Effector CD4-positive, alpha-beta T cell (primary cell): Measurements from ENCODE around the gene TENT5A.
"Not testable (repeated sequence)": the region's sequence is repeated elsewhere in the genome, so short reads cannot be mapped to it uniquely, and the experiment has no call there.

Source experiments
- DNase-seq: peaks from one replicate; pipeline ENCODE4 v3.0.0-alpha.2; 2020
- total RNA-seq: gene quantifications from one replicate; lab custom pipeline; 2026; lab: John Stamatoyannopoulos, UW

Gene TENT5A
- 28.0 reads per million, percentile 54 among the genes with 10 or more reads in this experiment for total RNA-seq

DNA sequence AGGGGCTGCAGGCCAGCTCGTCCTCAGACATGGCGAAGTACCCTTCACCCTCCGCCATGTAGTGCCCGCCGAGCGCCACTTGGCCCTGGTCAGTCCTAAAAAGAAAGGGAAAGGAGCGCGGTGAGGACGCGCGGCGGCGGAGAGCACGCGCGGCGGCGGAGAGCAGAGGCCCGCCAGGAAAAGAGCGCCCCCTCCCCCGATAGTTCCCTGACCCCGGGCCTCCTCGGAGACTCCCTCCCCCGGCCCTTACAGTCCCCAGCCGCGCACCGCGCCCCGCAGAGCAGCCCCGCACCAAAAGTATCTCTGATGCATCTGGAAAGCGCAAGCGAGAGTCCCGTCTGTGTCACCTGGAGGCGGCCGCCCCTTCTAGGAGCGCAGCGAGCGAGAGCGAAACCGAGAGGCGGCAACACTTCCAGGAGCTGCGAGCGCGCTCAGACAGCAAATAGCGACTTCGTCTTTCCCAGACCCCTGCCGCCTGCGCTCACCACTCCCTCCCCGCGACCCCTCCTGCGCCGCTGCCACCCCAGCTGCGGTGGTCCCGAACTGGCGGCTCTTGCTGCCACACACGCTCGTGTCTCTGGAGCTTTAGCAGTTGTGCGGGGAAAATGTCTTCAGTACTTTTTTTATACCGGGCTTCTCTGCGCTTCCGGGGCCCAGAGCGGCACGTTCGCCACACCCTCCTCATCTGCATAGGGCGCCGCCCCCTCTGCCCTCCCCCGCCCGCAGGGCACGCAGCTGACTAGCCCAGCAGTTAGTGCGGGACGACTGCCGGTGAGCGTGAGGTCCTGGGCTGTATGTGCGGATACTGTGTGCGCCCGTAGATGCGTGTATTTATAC lies at the start of gene TENT5A:
Gene TENT5A (minus strand): TSS at position 598 of the 837 bp plus-strand sequence. CDS start 540 bp downstream, at position 58.
- DNase-seq, result peak; percentile 67

DNA sequence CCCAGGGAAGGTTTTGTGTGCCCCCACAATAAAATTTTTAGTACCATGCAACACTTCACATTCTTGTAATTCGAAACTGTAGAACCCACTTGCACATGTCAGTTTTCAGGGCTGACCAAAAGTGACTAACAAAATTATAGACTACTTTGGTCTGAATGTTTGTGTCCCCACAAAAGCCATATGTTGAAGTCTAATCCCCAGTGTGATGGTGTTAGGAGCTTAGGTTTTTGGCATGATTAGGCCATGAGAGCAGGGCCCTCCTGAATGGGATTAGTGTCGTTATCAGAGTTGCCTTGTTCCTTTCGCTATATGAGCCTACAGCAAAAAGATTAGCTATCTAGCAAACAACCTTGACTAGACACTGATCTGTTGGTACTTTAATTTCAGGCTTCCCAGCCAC lies 49.0 kb upstream of the TENT5A start:
- no peak for DNase-seq

DNA sequence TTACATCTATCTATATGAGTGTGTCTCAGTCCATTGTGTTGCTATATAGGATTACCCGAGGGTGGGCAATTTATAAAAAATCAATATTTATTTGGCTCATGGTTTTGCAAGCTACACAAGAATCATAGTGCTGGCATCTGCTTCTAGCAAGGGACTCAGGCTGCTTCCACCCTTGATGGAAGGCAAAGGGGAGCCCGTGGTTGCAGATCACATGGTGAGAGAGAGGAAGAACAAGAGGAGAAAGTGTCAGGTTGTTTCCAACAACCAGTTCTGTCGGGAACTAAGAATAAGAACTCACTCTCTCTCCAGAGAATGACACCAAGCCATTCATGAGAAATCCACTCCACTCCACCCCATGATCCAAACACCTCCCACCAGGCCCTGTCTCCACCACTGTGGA lies 48.2 kb upstream of the TENT5A start:
- DNase-seq, result no peak

DNA sequence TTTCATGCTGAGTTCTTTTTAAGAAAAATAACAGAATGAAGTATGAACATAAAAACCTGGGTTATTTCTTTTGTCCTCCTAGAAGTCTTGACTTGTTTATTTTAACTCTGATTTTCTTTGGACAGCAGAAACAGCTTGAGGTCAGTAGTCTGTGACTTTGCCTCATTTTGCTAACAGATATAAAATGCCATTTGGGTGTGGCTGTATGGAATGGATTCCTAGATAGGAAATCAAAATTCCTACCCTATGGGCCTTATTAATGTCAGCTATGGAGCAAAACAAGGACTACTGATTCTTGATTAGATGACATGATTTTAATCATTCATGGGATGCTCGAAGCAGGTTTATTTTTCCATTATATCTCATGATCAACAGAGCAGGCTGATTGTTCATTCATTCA lies 46.8 kb upstream of the TENT5A start:
- DNase-seq, result no peak

DNA sequence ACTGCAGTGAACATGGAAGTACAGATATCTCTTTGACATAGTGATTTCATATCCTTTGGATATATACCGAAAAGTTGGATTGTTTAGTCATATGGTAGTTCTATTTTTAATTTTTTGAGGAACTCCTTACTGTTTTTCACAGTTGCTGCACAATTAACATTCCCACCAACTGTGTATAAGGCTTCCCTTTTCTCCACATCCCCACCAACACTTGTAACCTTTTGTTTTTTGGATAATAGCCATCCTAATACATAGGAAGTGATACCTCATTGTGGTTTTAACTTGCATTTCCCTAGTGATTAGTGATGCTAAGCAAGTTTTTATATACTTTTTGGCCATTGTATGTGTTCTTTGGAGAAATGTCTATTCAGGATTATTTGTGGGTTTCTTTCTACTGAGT lies 45.1 kb upstream of the TENT5A start:
- no peak for DNase-seq

DNA sequence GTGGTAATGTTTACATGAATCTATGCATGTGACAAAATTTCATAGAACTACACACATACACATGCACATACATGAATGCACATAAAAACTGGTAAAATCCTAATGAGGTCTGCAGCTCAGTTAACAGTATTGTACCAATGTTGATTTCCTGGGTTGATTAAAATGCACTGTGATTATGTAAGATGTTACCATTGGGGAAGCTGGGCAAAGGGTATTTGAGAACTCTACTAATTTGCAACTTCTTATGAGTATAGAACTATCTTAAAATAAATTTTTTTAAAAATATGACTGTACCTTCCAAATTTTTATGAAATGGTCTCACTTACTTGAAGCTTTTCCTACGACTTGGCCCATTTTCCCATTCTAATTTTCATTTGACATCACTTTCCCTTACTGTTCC lies 43.4 kb upstream of the TENT5A start:
- no peak for DNase-seq

DNA sequence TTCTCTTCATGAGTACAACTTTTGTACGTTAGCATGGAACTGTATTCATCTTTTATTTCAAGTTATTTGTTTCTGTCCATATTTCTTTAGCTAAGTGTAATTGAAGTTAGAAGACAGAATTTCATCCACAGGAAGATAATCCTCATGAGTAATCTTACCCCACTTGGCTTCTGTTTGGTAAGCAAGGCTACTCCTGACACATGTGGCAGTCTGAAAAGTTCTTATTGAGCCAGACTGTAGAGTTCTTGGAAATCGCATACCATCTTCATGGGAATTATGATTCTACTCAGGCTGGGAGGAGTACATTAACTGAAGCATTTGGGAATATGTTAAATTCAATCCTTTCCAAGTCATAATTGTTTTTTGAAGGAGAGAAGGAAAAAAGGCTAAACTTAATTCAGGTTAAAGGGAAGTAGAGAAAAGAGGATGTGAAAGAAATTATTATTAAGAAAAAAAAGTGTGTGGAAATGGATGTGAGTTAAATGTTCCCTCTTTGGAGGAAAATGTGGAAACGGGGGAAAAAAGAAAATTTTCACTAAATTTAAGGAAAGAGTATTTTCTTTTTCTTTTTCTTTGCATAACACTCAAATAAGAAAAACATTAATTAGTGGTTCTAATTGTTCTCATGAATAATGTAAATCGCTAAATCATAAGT lies 41.5 kb upstream of the TENT5A start:
- no peak for DNase-seq

DNA sequence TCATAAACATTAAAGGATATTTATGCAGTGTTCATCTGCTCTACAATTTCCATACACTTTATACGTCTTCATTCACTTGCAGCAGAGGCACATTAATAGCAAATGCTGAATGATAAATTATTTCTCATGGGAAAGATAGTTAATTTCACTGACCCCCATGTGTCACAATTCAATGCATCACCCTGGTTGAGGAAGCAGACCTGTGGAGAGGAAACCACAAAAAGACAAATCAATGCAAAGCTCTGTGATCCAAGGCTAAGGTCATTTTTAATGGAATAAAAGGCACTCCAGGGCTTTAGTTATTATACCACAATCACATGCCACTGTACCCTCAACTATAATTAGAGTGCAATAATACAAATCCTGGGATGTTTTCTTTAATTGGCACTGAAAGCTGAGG lies 40.3 kb upstream of the TENT5A start:
- no peak for DNase-seq

DNA sequence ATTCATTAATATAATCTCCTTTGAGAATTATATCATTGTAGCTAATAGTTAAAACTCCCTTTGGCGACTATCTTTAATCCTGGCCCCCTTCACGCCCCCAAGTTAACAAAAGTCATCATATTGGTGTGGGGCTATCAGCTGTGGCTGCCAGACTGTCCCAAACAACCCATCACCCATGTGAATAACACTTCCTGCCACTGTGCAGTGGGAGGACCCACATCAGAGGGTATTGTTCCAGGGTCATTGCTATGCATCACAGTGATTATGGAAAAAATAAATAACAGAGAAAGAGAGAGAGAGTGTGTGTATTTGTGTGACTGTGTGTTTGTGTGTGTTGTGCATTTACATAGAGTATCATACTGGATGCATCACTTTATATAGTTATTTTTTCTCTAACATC lies 39.3 kb upstream of the TENT5A start:
- DNase-seq, result no peak

DNA sequence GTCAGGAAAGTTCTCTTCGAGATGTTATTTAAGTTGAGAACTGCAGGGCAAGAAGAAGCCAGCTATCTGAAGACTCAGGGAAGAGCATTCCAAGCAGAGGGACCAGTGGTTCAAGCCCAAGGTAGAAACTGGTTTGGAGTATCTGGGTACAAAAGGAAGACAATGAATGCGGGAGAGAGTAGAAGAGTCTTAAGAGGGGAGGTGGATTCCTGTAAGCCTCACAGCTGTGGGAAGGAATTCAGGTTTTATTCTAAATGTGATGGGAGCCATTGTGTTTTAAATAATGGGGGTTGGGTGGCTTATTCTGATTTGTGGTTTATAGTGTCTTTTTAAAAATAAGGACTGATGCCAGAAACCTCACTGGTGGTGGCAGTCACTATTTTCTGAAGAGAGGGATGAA lies 37.6 kb upstream of the TENT5A start:
- no peak for DNase-seq

DNA sequence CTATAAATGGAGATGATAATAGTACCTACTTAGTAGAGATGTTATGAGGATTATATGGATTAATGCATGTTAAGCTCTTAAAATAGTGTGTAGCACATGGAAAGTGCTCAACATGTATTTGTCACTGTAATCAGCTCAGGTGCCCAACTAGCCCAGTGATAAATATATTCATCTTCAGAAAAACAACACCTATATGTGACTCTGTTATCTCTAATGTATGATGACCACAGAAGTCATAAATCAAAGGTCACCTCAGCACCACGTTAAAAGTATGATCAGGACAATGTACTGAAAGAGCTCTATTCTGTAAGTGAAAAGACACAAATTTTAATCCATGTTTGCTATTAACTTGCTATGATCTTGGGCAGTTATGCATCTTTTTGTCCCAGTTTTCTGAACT lies 36.8 kb upstream of the TENT5A start:
- no peak for DNase-seq

DNA sequence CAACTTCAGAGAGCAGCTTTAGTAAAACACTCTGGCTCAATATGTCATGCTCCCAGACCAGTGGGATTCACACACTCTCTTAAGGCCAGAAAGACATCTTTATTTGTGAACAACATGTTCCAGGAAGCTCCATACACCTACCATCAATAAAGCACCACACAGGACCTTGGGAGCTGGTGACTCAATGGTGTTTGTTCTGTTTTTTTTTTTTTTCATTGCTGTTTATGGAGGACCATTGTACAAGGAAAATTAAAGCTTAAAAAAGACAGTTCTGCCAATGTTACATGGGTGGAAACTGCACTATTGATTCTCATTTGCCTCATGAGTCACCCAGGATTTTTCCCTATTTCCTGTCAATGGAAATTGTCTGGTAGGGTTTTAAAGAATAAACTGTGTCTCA lies 36.3 kb upstream of the TENT5A start:
- no peak for DNase-seq

DNA sequence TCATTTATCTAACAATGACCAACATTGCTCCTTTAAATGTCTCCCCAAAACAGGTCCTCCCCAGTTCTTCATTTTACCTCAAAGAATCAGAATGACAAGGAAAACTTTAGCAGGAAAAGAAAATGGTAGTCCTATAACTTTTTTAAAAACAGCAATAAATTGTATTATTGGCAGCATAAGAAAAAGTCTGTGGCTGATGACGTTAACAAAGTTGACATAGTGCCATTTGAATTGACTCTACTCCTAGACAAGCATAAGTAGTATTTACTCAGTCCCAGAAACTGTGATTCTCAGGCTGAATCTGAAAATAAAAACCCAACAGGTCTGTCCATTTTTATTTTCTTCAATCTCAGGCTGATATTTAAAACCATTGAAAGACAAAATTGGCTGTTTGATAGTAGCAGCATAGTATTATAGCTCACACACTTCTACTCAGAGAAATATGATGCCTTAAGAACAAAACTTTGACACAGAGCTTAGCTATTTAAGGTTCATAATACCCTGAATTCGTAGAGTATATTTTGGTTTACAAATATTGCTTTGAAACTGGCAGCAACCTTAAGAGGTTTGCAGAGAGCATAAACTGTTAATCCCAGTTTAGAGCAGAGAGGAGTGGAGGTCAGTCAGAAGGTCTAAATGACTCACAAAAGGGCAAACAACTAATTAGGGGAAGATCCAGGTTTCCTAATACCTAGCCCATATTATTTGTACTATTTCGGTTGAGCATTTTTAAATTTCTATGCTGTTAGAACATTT lies 35.0 kb upstream of the TENT5A start:
- DNase-seq, result no peak

DNA sequence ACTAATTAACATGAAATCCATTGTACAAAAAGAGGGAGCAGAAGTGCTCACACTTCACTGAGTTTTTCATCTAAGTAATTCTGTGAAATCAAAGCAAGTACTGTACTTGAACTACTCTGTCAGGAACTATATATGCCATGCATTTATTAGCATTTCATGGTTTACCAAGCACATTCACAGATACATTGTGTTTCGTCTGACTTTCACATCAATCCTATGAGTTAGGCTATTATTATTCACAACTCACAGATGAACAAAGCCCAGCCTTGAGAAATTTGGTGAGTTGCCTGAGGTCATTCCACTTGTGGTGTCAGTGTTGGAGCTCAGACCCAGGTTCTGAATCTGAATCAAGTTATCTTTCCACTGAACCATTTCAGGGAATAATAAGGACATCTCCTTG lies 33.7 kb upstream of the TENT5A start:
- no peak for DNase-seq

DNA sequence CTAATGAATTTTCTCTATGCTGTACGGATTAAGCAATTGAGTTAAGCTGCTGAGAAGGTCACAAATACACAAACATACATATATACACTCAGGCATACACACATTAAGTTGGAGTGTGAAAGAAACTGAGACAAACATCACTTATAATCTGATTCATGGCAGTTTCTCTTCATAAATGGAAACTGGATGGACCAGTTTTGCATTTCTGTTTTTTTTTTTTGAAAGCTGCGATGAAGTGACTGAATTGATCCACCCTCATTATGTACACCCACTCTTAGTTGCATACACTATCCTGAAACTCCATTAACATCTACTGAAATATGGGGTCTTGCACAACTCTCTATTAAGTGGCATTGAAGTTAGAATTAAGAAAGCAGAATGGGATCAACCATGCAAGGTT lies 32.9 kb upstream of the TENT5A start:
- DNase-seq, result no peak

DNA sequence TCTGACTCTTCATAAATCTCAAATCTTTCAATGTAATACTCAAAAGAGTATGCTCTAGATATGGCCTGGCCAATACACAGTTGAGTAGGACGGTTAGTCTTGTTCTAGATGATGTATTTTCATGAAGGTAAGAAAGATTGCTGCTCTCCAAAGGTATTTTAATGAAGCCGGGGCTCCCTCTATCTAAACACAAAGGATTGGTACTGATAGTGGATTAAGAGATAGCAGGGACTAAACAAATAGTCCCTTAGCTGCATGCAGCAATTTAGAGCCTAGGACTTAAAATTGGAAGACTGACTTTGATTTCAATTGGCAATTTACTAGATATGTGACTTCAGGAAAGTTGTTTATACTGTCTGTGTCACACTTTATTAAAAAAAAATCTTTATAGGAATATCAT lies 31.4 kb upstream of the TENT5A start:
- no peak for DNase-seq

DNA sequence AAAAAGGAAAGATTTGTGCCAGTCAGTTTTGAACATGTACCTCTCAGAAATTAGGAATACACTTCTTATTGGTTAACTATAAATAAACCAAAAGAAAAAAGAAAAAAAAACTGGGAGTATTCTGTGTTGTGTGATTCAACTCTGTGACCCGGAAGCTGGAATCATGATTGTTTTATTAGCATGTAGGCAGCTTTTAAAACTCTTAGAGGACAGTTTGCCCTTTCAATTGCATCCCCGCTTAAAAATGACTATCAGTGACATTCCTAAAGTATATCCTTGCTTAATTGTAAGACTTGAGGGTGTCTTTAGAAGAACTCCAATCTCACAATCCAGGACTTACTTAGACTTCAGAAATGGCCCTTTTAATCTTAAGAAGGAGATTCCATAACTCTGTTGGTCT lies 29.1 kb upstream of the TENT5A start:
- DNase-seq, result no peak

DNA sequence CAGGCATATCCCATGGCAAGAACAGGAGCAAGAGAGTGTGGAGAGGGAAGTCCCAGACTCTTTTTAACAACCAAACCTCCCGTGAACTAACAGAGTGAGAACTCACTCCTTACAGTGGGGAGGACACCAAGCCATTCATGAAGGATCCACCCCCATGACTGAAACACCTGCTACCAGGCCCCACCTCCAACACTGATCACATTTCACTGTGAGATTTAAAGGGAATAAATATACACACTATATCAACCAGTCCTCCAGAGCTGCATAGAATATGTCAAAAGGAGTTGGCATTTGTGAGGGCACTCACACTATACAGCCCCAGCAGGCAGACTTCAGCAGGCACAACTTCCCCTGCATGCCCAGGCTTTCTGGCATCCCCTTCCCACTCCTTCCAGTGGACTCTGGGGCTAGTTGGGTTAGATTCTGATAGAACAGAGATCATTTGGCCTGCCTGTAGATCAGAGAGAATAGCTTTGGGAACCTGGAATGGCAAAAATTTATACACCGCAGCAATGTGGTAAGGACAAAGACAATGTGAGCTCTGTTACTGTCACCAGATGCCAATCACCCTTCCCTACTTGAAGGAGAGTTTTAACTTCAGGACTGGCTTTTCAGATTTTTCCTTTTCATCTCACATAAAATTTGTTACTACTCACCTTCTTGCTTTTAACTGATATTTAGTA lies 25.2 kb upstream of the TENT5A start:
- no peak for DNase-seq

DNA sequence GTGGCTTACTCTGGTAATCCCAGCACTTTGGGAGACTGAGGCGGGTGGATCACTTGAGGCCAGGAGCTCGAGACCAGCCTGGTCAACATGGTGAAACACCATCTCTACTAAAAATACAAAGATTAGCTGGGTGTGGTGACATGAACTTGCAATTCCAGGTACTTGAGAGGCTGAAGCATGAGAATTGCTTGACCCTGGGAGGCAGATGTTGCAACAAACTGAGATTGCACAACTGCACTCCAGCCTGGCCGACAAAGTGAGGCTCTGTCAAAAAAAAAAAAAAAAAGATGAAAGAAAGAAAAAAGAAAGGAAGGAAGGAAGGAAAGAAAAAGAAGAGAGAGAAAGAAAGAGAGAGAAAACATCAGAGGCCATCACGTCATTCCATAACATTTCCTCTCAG lies 23.7 kb upstream of the TENT5A start:
- DNase-seq, result not testable (repeated sequence)

DNA sequence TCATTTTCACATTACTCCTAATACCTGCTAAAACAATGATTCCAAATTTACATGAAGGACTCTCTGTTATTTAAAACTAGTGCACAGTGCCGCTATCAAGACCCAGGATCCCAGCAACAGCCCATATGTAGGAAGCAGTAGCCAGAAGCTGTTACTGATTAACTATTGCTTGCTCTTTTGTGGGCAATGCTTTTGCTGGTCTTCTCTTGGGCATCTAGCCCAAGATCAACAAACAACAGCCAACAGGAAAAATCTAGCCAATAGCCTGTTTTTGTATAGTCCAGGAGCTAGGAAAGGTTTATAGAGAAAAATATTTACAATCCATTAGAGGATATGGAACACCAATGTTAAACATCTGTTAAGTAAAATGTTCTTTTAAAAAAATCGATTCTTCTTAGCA lies 22.1 kb upstream of the TENT5A start:
- DNase-seq, result no peak

DNA sequence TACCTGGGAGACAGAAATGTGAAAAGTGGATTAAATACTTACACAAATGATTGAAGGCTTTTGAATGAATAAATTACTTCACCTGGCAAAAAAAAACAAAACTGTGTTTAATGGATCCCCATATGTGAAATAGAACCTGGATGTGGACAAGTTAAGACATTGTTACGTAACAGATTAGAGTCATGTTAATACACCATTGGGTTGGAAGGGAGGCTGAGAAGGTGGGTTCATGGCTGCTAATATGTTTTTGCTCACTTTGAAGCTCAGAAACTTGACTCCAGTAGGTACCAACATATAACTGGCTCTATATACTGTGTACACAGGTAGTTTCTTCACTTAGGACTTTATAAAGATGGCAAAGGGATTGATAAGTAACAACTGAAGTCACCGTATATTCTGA lies 21.4 kb upstream of the TENT5A start:
- DNase-seq, result no peak

DNA sequence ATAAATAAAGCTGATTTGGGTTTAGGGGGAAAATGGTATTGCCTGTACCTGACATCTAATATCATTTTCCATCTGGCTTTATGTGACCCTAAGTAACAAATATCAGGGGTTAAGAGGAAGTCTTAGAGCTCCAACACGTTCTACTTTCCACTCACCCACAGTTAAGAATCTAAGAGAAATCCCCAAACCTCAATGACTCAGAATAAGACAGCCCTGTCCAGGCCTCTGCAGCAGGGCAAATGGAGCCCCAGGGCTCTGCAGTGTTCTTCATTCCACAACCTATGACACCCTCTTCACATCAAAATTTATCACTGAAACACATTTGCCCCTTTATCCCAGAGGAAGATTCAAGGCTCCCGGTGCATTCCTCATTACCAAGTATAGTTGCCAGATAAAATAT lies 20.3 kb upstream of the TENT5A start:
- DNase-seq, result no peak

DNA sequence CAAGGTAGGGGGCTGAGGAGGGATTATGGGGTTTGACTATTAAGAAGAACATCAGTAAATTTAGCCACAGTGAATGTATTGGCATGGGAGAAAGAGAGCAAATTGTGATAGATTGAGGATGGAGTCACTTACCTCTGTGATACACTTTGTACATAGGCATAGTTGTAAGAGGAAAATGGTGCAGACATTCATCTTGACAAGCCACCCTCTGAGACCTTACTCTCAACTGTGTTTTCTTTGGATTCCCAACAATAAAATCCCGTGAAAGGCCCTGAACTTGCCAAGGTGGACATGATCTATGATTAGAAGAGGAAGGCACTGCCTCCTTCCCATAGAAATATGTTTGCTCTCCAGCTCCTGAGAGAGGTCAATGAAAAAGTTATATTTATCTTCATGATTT lies 18.6 kb upstream of the TENT5A start:
- DNase-seq, result no peak
